NCI-H510A (cell line): Measurements from ENCODE around the gene ACACB.

Experiments
- DNase-seq: peaks from one replicate; lab custom pipeline; 2025; lab: John Stamatoyannopoulos, UW

ACACB gene

GRCh38 chr12:109174468-109174867 lies 58.1 kb downstream of the ACACB start:
- DNase-seq, result no peak

GRCh38 chr12:109178532-109178931 lies 62.1 kb downstream of the ACACB start:
- DNase-seq, result no peak

- DNase-seq, result no peak
Observed at GRCh38 chr12:109179927-109180326, 63.5 kb downstream of the ACACB start.

GRCh38 chr12:109182041-109182839 lies 65.9 kb downstream of the ACACB start:
- DNase-seq, result no peak

- DNase-seq, result no peak
Observed at GRCh38 chr12:109185441-109185840, 69.1 kb downstream of the ACACB start.

- no peak for DNase-seq
Observed at GRCh38 chr12:109186993-109187653, 70.7 kb downstream of the ACACB start.

GRCh38 chr12:109188108-109188712 lies 71.8 kb downstream of the ACACB start:
- DNase-seq, result no peak

GRCh38 chr12:109189291-109189690 lies 72.9 kb downstream of the ACACB start:
- DNase-seq, result no peak

GRCh38 chr12:109191621-109192250 lies 75.3 kb downstream of the ACACB start:
- no peak for DNase-seq

- DNase-seq, result no peak
Observed at GRCh38 chr12:109192358-109192757, 76.0 kb downstream of the ACACB start.

- DNase-seq, result no peak
Observed at GRCh38 chr12:109193896-109194295, 77.5 kb downstream of the ACACB start.

GRCh38 chr12:109196332-109196731 lies 79.9 kb downstream of the ACACB start:
- DNase-seq, result no peak

GRCh38 chr12:109197327-109197726 lies 80.9 kb downstream of the ACACB start:
- DNase-seq, result no peak

- no peak for DNase-seq
Observed at GRCh38 chr12:109199324-109199723, 82.9 kb downstream of the ACACB start.

- DNase-seq, result no peak
Observed at GRCh38 chr12:109200825-109201495, 84.6 kb downstream of the ACACB start.

GRCh38 chr12:109201496-109201885 lies 85.1 kb downstream of the ACACB start:
- DNase-seq, result no peak

GRCh38 chr12:109202770-109203169 lies 86.4 kb downstream of the ACACB start:
- no peak for DNase-seq

- DNase-seq, result no peak
Observed at GRCh38 chr12:109203480-109203879, 87.1 kb downstream of the ACACB start.

GRCh38 chr12:109209082-109209481 lies 92.7 kb downstream of the ACACB start:
- no peak for DNase-seq

GRCh38 chr12:109212460-109213115 lies 96.2 kb downstream of the ACACB start:
- DNase-seq, result no peak

GRCh38 chr12:109214131-109214530 lies 97.7 kb downstream of the ACACB start:
- no peak for DNase-seq

- DNase-seq, result no peak
Observed at GRCh38 chr12:109218996-109219395, 102.6 kb downstream of the ACACB start.
